ENCODE measurements around the gene SIX4. TPM values are rescaled to one million over a fixed set of nuclear protein-coding genes. Genes with fewer than 3 reads are reported as not detected.

Gene SIX4
- total RNA-seq, 2 experiments from 2014 or later = not detected

GRCh38 chr14:60720962-60721325 lies 3.2 kb downstream of the SIX4 start:
- ChIA-PET POLR2A (no interaction called here), CTCF (interaction anchor here (1.0 kb wide), 1 partner anchor 13 kb away, joined by 4 read pairs; the partner anchor contains the start of gene MNAT1)
- DNase-seq (no peak), ATAC-seq (ENCODE audit: poor library complexity) (no peak)
- H3K4me1 ChIP-seq (ENCODE audit: insufficient read depth, low read length) = peaks cover 35% of the 10 kb centered on the region
- Mint-ChIP-seq H3K4me1 (ENCODE audit: low read depth) (peaks cover 29% of the 10 kb centered on the region), H3K36me3 (ENCODE audit: low read depth) (no peaks in the 10 kb centered on the region), H3K27ac (no peak overlapping the region), H3K4me3 (peak overlapping the region; percentile 84), H3K9me3 (no peaks in the 10 kb centered on the region), H3K27me3 (peaks cover 70% of the 10 kb centered on the region)
- H3K27me3 ChIP-seq (ENCODE audit: control insufficient read depth in 1 of 2, insufficient read depth in 2 of 2, low read length in 2 of 2) = peaks cover 52 to 72% of the 10 kb centered on the region in 2 experiments
- intact Hi-C loops (cut with DNase I, micrococcal nuclease) = no loop called here
- H3K4me3 ChIP-seq (ENCODE audit: low read length) = no peak overlapping the region
- peaks cover 0 to 24% of the 10 kb centered on the region in 2 experiments for H3K9me3 ChIP-seq (ENCODE audit: control insufficient read depth in 1 of 2, insufficient read depth in 1 of 2, low read length in 2 of 2)
- H3K27ac ChIP-seq (ENCODE audit: low read depth in 1 of 2, low read length in 2 of 2) = no peak overlapping the region
- no peaks in the 10 kb centered on the region for H3K36me3 ChIP-seq (ENCODE audit: insufficient read depth, low read length)
- TF ChIP-seq, protein P1, sequence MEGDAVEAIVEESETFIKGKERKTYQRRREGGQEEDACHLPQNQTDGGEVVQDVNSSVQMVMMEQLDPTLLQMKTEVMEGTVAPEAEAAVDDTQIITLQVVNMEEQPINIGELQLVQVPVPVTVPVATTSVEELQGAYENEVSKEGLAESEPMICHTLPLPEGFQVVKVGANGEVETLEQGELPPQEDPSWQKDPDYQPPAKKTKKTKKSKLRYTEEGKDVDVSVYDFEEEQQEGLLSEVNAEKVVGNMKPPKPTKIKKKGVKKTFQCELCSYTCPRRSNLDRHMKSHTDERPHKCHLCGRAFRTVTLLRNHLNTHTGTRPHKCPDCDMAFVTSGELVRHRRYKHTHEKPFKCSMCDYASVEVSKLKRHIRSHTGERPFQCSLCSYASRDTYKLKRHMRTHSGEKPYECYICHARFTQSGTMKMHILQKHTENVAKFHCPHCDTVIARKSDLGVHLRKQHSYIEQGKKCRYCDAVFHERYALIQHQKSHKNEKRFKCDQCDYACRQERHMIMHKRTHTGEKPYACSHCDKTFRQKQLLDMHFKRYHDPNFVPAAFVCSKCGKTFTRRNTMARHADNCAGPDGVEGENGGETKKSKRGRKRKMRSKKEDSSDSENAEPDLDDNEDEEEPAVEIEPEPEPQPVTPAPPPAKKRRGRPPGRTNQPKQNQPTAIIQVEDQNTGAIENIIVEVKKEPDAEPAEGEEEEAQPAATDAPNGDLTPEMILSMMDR (IDR thresholded peaks at IDR 0.05) = no peak

DNA sequence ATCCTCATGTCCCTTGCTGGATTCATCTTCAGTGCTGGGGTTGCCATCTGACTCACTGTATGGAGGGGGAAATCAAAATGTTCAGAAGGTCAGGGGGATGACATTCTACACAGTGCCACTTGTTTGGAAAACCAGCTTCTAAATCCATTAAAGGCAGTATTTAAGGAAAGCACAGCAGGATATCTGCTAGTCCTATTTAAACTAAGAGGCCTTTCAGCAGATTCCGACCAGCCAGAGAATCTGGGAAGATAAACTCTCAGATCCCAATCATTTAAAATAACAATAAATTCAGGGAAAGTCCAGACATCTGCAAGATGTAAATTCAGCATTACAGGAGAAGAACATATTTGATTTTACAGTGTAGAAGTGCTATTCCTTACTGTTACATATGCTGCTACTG lies 3.8 kb downstream of the SIX4 start:
- Histone ChIP-seq H3K4me1 (ENCODE audit: insufficient read depth, low read length) (peaks cover 35% of the 10 kb centered on the region), H3K36me3 (ENCODE audit: insufficient read depth, low read length) (no peaks in the 10 kb centered on the region), H3K4me3 (ENCODE audit: low read length) (no peak overlapping the region), H3K9me3 (ENCODE audit: control insufficient read depth in 1 of 2, insufficient read depth in 1 of 2, low read length in 2 of 2) (peaks cover 0 to 24% of the 10 kb centered on the region in 2 experiments), H3K27ac (ENCODE audit: low read depth in 1 of 2, low read length in 2 of 2) (no peak overlapping the region), H3K27me3 (ENCODE audit: control insufficient read depth in 1 of 2, insufficient read depth in 2 of 2, low read length in 2 of 2) (peaks cover 50 to 72% of the 10 kb centered on the region in 2 experiments)
- TF ChIP-seq, protein P1 (IDR thresholded peaks at IDR 0.05) = no peak
- ChIA-PET CTCF (no interaction called here), POLR2A (no interaction called here)
- DNase-seq (no peak), ATAC-seq (ENCODE audit: poor library complexity) (no peak)
- peak overlapping the region; percentile 84 for H3K4me3 Mint-ChIP-seq
- H3K4me1 Mint-ChIP-seq (ENCODE audit: low read depth) = peaks cover 29% of the 10 kb centered on the region
- no peaks in the 10 kb centered on the region for H3K36me3 Mint-ChIP-seq (ENCODE audit: low read depth)
- H3K27me3 Mint-ChIP-seq = peaks cover 70% of the 10 kb centered on the region
- intact Hi-C loops (cut with DNase I, micrococcal nuclease) = no loop called here
- no peak overlapping the region for H3K27ac Mint-ChIP-seq
- no peaks in the 10 kb centered on the region for H3K9me3 Mint-ChIP-seq

DNA sequence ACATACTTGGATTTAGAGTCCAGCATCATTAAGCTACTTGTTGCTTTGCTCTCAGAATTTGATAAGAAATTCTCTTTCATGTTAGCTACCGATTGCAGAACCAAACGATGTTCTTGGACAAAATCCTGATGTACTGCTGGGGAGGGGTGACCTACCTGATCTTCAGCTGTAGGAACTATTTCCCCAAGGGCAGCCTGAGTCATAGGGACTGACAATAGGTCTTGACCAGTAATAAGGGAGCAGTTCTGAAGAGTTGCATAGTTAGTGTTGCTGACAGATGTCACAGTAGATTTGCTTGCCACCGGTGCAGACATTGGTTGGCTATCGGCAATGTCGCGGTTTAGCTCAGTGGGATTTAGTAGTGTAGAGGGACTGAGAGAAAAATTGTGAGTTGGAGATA lies 10.6 kb downstream of the SIX4 start:
- Mint-ChIP-seq H3K27me3 (peaks cover 53% of the 10 kb centered on the region), H3K9me3 (no peaks in the 10 kb centered on the region), H3K36me3 (ENCODE audit: low read depth) (no peaks in the 10 kb centered on the region), H3K4me3 (no peak overlapping the region), H3K4me1 (ENCODE audit: low read depth) (no peaks in the 10 kb centered on the region), H3K27ac (no peak overlapping the region)
- H3K27me3 ChIP-seq (ENCODE audit: control insufficient read depth in 1 of 2, insufficient read depth in 2 of 2, low read length in 2 of 2) = peaks cover 5 to 11% of the 10 kb centered on the region in 2 experiments
- no peaks in the 10 kb centered on the region for H3K4me1 ChIP-seq (ENCODE audit: insufficient read depth, low read length)
- ChIA-PET CTCF (no interaction called here), POLR2A (no interaction called here)
- DNase-seq (no peak), ATAC-seq (ENCODE audit: poor library complexity) (no peak)
- H3K4me3 ChIP-seq (ENCODE audit: low read length) = no peak overlapping the region
- intact Hi-C loops (cut with DNase I, micrococcal nuclease) = no loop called here
- TF ChIP-seq, protein P1 (IDR thresholded peaks at IDR 0.05) = no peak
- H3K9me3 ChIP-seq (ENCODE audit: control insufficient read depth in 1 of 2, insufficient read depth in 1 of 2, low read length in 2 of 2) = no peaks in the 10 kb centered on the region
- H3K36me3 ChIP-seq (ENCODE audit: insufficient read depth, low read length) = no peaks in the 10 kb centered on the region
- H3K27ac ChIP-seq (ENCODE audit: low read depth in 1 of 2, low read length in 2 of 2) = no peak overlapping the region

Measured in CD4-positive, alpha-beta T cell (primary cell).